ENCODE data around the gene HSD17B2.
A peak's percentile ranks its signal among the peaks of the same experiment; 100 is the strongest.
"Not testable (repeated sequence)": the region's sequence is repeated elsewhere in the genome, so short reads cannot be mapped to it uniquely, and the experiment has no call there.

Gene HSD17B2

DNA sequence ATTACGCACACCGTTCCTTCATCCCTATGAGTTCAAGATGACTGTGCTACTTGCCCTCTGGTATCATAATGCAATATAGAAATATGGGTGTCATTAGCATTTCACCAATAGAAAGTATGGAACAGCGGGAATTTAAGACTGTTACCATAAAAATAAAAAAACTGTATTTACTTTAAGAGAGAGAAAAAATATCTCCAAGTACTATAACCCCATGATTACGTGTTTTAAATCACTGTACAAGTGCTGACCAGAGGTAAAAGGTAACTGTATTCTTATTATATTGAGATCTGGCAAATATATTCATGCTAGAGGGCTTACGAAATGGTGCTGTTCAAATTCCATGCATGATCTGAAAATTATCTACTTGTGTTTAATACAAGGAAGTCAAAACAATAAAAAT, 29.0 kb upstream of the HSD17B2 start:
- H3K4me3 ChIP-seq (ENCODE audit: low read length) = no peak overlapping the region
- DNase-seq (ENCODE audit: low read depth) = no peak
- no peaks in the 10 kb centered on the region for H3K36me3 ChIP-seq (ENCODE audit: control insufficient read depth, insufficient read depth, low read length, severe bottlenecking)
- H3K9me3 ChIP-seq (ENCODE audit: control insufficient read depth, low read length) = peaks cover 17% of the 10 kb centered on the region
- H3K27me3 ChIP-seq (replicated peaks; ENCODE audit: control insufficient read depth, insufficient read depth, low read length) = peaks cover 27% of the 10 kb centered on the region
- no peak overlapping the region for H3K9ac ChIP-seq (ENCODE audit: low read length)
- H3K4me1 ChIP-seq (ENCODE audit: control insufficient read depth, insufficient read depth, low read length) = no peaks in the 10 kb centered on the region

DNA sequence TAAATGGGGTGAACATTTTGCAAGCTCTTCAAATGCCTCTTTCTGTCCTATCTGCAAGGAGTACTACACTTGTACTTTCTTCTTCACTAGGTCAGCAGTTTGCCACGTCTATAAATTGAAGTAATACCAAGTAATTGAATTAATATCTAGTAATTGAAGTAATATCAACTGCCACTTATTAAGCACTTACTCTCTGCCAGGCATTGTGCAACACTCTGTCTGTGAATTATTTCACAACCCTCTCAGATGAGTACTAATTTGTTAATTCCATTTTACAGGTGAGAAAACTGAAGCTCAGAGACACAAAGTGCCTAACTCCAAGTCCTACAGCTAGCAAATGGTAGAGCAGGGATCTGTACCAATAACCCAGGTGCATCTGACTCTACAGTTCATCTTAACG, 27.9 kb upstream of the HSD17B2 start:
- H3K9ac ChIP-seq (ENCODE audit: low read length) = no peak overlapping the region
- no peak overlapping the region for H3K4me3 ChIP-seq (ENCODE audit: low read length)
- DNase-seq (ENCODE audit: low read depth) = no peak

DNA sequence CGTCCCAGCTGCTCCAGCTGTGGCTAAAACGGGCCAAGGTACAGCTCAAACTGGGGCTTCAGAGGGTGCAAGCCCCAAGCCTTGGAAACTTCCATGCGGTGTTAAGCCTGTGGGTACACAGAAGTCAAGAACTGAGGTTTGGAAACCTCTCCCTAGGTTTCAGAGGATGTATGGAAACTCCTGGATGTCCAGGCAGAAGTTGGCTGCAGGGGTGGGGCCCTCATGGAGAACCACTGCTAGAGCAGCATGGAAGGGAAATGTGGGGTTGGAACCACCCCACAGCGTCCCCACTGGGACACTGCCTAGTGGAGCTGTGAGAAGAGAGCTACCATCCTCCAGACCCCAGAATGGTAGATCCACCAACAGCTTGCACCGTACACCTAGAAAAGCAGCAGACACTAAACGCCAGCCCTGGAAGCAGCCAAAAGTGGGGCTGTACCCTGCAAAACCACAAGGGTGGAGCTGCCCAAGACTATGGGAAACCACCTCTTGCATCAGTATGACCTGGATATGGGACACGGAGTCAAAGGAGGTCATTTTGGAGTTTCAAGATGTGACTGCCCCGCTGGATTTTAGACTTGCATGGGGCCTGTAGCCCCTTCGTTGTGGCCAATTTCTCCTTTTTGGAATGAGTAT, 26.0 kb upstream of the HSD17B2 start:
- H3K36me3 ChIP-seq (ENCODE audit: control insufficient read depth, insufficient read depth, low read length, severe bottlenecking) = no peaks in the 10 kb centered on the region
- DNase-seq (ENCODE audit: low read depth) = no peak
- peaks cover 17% of the 10 kb centered on the region for H3K9me3 ChIP-seq (ENCODE audit: control insufficient read depth, low read length)
- H3K27me3 ChIP-seq (replicated peaks; ENCODE audit: control insufficient read depth, insufficient read depth, low read length) = peaks cover 31% of the 10 kb centered on the region
- no peaks in the 10 kb centered on the region for H3K4me1 ChIP-seq (ENCODE audit: control insufficient read depth, insufficient read depth, low read length)
- no peak overlapping the region for H3K4me3 ChIP-seq (ENCODE audit: low read length)
- no peak overlapping the region for H3K9ac ChIP-seq (ENCODE audit: low read length)

More for the DNA sequence above, 27.9 kb upstream of the HSD17B2 start:
- no peaks in the 10 kb centered on the region for H3K36me3 ChIP-seq (ENCODE audit: control insufficient read depth, insufficient read depth, low read length, severe bottlenecking)
- peaks cover 17% of the 10 kb centered on the region for H3K9me3 ChIP-seq (ENCODE audit: control insufficient read depth, low read length)
- peaks cover 36% of the 10 kb centered on the region for H3K27me3 ChIP-seq (replicated peaks; ENCODE audit: control insufficient read depth, insufficient read depth, low read length)
- no peaks in the 10 kb centered on the region for H3K4me1 ChIP-seq (ENCODE audit: control insufficient read depth, insufficient read depth, low read length)

DNA sequence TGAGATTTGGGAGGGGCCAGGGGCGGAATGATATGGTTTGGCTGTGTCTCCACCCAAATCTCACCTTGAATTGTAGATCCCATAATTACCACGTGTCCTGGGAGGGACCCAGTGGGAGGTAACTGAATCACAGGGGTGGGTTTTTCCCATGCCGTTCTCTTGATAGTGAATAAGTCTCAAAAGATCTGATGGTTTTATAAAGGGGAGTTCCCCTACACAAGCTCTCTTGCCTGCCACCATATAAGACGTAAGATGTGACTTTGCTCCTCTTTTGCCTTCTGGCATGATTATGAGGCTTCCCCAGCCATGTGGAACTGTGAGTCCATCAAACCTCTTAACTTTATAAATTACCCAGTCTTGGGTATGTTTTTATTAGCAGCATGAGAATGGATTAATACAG, 25.3 kb upstream of the HSD17B2 start:
- not testable (repeated sequence) for H3K4me1 ChIP-seq (ENCODE audit: control insufficient read depth, insufficient read depth, low read length); DNase-seq (ENCODE audit: low read depth); H3K4me3 ChIP-seq (ENCODE audit: low read length); H3K36me3 ChIP-seq (ENCODE audit: control insufficient read depth, insufficient read depth, low read length, severe bottlenecking); H3K9ac ChIP-seq (ENCODE audit: low read length)
- Histone ChIP-seq H3K9me3 (ENCODE audit: control insufficient read depth, low read length) (peaks cover 19% of the 10 kb centered on the region), H3K27me3 (replicated peaks; ENCODE audit: control insufficient read depth, insufficient read depth, low read length) (peaks cover 24% of the 10 kb centered on the region)

DNA sequence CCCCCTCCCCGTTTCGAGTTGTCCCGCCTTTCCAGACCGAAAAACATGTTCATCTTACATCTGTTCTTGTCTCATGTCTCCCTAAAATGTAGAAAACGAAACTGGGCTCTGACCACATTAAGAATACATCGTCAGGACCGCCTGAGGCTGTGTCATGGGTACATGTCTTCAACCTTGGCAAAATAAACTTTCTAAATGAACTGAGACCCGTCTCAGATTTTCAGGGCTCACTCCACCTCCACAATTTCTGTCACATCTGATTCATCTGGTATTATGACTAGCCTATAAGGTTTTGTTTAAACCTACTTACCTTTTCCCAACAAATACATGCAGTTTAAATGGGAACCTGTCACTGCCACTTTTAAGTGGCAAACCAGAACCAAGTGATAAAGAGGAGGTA, 24.4 kb upstream of the HSD17B2 start:
- Histone ChIP-seq H3K36me3 (ENCODE audit: control insufficient read depth, insufficient read depth, low read length, severe bottlenecking) (no peaks in the 10 kb centered on the region), H3K9ac (ENCODE audit: low read length) (no peak overlapping the region), H3K4me3 (ENCODE audit: low read length) (no peak overlapping the region), H3K9me3 (ENCODE audit: control insufficient read depth, low read length) (peaks cover 27% of the 10 kb centered on the region), H3K4me1 (ENCODE audit: control insufficient read depth, insufficient read depth, low read length) (no peaks in the 10 kb centered on the region), H3K27me3 (replicated peaks; ENCODE audit: control insufficient read depth, insufficient read depth, low read length) (peaks cover 21% of the 10 kb centered on the region)
- no peak for DNase-seq (ENCODE audit: low read depth)

DNA sequence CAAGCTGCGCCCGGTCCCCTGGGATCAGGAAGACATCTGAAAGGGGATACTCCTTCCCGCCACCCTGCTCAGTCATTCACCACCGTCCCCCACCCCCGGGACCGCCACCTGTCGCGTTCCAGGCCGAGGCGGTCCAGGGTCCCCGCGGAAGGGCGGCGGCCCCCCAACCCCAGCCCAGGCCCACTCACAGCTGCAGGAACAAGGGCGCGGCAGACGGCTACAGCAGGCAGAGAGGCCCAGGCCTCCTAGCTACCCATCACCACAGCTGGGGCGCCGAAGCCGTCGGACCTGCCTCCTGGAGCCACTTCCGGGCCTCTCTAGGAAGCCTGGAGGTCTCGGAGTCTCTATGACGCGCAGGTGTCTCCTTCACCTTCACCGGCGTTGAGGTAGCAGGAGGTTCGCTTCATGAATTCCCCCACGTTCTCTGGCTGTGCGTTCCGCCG, 23.8 kb upstream of the HSD17B2 start, which contains the start of gene SDR42E1:
Gene SDR42E1, minus strand, starts transcription at position 272 of the 443 bp plus-strand sequence. CDS start 10,612 bp downstream, outside the sequence.
- Histone ChIP-seq H3K27me3 (replicated peaks; ENCODE audit: control insufficient read depth, insufficient read depth, low read length) (peaks cover 21% of the 10 kb centered on the region), H3K4me1 (ENCODE audit: control insufficient read depth, insufficient read depth, low read length) (peaks cover 4% of the 10 kb centered on the region), H3K9me3 (ENCODE audit: control insufficient read depth, low read length) (peaks cover 27% of the 10 kb centered on the region), H3K36me3 (ENCODE audit: control insufficient read depth, insufficient read depth, low read length, severe bottlenecking) (no peaks in the 10 kb centered on the region), H3K4me3 (ENCODE audit: low read length) (no peak within 1 kb of the TSS), H3K9ac (ENCODE audit: low read length) (no peak within 1 kb of the TSS)
- DNase-seq (ENCODE audit: low read depth) = no peak

DNA sequence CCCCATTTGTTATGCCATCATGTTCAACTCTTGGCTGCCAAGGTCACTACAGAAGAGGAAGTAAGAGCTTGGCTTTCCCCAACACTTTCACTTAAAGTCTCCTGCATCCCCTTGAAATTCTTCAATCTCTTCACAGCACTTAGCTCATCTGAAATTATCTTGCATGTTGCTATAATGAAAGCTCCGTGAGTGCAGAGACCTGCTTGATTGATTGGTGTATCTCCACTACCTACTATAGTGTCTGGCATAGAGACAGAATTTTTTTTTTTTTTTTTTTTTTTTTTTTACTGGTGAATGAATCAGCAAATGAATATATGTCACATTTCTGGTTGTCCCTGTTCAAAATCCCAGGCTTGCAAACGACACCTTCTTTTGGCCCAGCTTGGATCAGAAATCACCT, 21.9 kb upstream of the HSD17B2 start:
- Histone ChIP-seq H3K4me1 (ENCODE audit: control insufficient read depth, insufficient read depth, low read length) (peaks cover 15% of the 10 kb centered on the region), H3K9ac (ENCODE audit: low read length) (no peak overlapping the region), H3K4me3 (ENCODE audit: low read length) (no peak overlapping the region), H3K27me3 (replicated peaks; ENCODE audit: control insufficient read depth, insufficient read depth, low read length) (peaks cover 21% of the 10 kb centered on the region), H3K36me3 (ENCODE audit: control insufficient read depth, insufficient read depth, low read length, severe bottlenecking) (no peaks in the 10 kb centered on the region), H3K9me3 (ENCODE audit: control insufficient read depth, low read length) (peaks cover 24% of the 10 kb centered on the region)
- DNase-seq (ENCODE audit: low read depth) = no peak

DNA sequence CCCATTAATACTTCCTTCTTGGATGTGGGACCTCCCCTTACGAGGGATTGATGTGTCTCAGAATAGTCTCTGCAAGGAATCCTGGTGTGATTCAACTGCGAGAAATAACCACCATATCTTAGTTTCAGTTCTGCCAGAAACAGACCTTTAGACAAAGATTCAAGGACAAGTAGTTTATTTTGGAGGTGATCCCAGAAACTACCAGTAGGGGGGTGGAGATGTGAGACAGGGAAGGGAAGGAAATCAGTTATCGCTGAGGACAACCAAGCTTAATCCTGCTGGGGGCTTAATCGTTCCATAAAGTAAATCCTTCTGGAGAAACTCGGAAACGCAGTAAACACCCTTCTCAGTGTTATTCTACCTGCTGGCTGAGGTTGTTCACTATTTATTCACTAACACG, 18.8 kb upstream of the HSD17B2 start:
- no peaks in the 10 kb centered on the region for H3K36me3 ChIP-seq (ENCODE audit: control insufficient read depth, insufficient read depth, low read length, severe bottlenecking)
- H3K27me3 ChIP-seq (replicated peaks; ENCODE audit: control insufficient read depth, insufficient read depth, low read length) = peaks cover 15% of the 10 kb centered on the region
- peak overlapping the region; percentile 9 for H3K9ac ChIP-seq (ENCODE audit: low read length)
- peak; percentile 75 for DNase-seq (ENCODE audit: low read depth)
- peak overlapping the region; percentile 52 for H3K4me3 ChIP-seq (ENCODE audit: low read length)
- H3K4me1 ChIP-seq (ENCODE audit: control insufficient read depth, insufficient read depth, low read length) = peaks cover 15% of the 10 kb centered on the region
- H3K9me3 ChIP-seq (ENCODE audit: control insufficient read depth, low read length) = peaks cover 10% of the 10 kb centered on the region

DNA sequence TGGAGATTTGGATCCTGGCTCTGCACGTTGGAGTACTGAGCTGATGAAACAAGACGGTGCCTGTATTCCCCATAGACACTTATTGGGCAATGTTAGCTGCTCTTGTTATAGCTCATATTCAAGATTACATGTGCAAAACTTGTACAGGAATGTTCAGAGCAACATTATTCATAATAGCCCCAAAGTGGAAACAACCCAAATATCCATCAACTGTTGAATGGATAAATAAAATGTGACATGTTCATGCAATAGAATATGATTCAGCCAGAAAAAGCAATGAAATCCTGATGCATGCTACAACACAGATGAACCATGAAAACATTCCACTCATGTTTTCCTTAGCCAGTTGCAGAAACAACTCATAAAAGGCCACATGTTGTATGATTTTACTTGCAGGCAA, 18.1 kb upstream of the HSD17B2 start:
- no peaks in the 10 kb centered on the region for H3K36me3 ChIP-seq (ENCODE audit: control insufficient read depth, insufficient read depth, low read length, severe bottlenecking)
- H3K4me3 ChIP-seq (ENCODE audit: low read length) = no peak overlapping the region
- H3K4me1 ChIP-seq (ENCODE audit: control insufficient read depth, insufficient read depth, low read length) = peaks cover 15% of the 10 kb centered on the region
- H3K9ac ChIP-seq (ENCODE audit: low read length) = no peak overlapping the region
- peak; percentile 96 for DNase-seq (ENCODE audit: low read depth)
- H3K9me3 ChIP-seq (ENCODE audit: control insufficient read depth, low read length) = peaks cover 10% of the 10 kb centered on the region
- H3K27me3 ChIP-seq (replicated peaks; ENCODE audit: control insufficient read depth, insufficient read depth, low read length) = peaks cover 9% of the 10 kb centered on the region

DNA sequence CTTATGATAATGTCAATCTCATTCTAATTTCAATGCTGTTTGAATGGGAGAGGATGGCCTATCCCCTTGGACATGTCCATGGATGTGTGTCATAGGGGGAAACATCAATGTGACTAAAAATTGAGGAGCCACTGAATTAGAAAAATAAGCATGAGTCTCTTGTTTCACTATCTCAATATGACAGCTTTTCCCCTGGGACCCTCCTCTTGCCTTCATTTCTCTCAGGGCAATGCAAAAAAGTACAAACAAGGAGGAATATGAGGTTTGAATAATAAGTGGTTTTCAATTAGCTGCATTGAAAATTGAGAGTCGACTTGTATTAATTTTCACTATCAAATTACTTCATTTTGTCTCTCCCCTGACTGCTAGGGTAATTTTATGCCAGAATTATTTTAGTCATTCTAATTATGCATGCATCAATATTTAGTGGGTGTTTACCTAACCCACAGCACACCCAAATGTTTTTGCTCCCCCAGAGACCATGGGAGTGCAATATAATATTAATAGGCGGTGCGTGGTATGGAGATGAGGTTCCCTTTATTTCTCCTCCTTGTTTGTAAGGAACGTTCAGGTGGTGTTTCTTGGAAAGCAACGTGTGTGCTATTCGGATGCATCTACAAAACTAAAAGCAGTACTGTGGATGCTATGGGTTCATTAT, 17.0 kb upstream of the HSD17B2 start:
- no peak overlapping the region for H3K9ac ChIP-seq (ENCODE audit: low read length)
- H3K4me1 ChIP-seq (ENCODE audit: control insufficient read depth, insufficient read depth, low read length) = peaks cover 15% of the 10 kb centered on the region
- no peak overlapping the region for H3K4me3 ChIP-seq (ENCODE audit: low read length)
- no peaks in the 10 kb centered on the region for H3K36me3 ChIP-seq (ENCODE audit: control insufficient read depth, insufficient read depth, low read length, severe bottlenecking)
- H3K9me3 ChIP-seq (ENCODE audit: control insufficient read depth, low read length) = peaks cover 10% of the 10 kb centered on the region
- peaks cover under 1% of the 10 kb centered on the region for H3K27me3 ChIP-seq (replicated peaks; ENCODE audit: control insufficient read depth, insufficient read depth, low read length)
- peak; percentile 16 for DNase-seq (ENCODE audit: low read depth)

DNA sequence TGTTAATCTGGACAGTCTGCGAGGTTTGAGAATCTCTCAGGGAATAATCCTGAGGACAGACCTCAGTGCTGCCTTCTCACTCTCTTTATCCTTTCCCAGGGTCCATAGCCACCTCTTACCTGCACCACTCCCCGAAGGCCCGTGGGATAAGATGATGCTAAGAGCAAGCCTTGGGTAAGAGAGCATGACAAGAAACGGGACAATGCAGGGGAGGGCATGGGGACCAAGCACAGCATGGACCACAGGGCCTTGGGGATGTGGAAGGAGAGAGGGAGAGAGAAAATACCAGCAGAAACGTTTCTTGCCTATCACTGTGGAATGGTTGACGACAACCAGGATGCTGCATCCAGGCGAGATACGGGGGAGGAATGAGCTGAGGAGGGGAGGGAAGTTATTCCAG, 15.5 kb upstream of the HSD17B2 start:
- H3K9ac ChIP-seq (ENCODE audit: low read length) = no peak overlapping the region
- peaks cover 8% of the 10 kb centered on the region for H3K27me3 ChIP-seq (replicated peaks; ENCODE audit: control insufficient read depth, insufficient read depth, low read length)
- peaks cover 15% of the 10 kb centered on the region for H3K4me1 ChIP-seq (ENCODE audit: control insufficient read depth, insufficient read depth, low read length)
- H3K9me3 ChIP-seq (ENCODE audit: control insufficient read depth, low read length) = peaks cover 12% of the 10 kb centered on the region
- H3K36me3 ChIP-seq (ENCODE audit: control insufficient read depth, insufficient read depth, low read length, severe bottlenecking) = no peaks in the 10 kb centered on the region
- no peak for DNase-seq (ENCODE audit: low read depth)
- no peak overlapping the region for H3K4me3 ChIP-seq (ENCODE audit: low read length)

Data from adipocyte (in vitro differentiated cells).